Heart left ventricle (tissue), 13 donors: ENCODE measurements around the gene AMIGO3.
"Not testable (repeated sequence)": the region's sequence is repeated elsewhere in the genome, so short reads cannot be mapped to it uniquely, and the experiment has no call there.

Experiments used
- POLR2A ChIP-seq, 2 donors: fragments of 450-650 bp; IDR thresholded peaks; one replicate each; pipeline ENCODE4 v1.6.1; 2017; ENCODE audit warnings: antibody characterized with exemption in 2 of 2, mild to moderate bottlenecking in 2 of 2, moderate library complexity in 2 of 2
- TF ChIP-seq, protein P1 (sequence below), 12 donors: fragments of 200-600 bp; sonication (generic) in 4 of 12; IDR thresholded peaks; one replicate each; pipeline versions ENCODE4 v1.5.0 to v1.8.0; 2018 to 2022; ENCODE audit warnings: antibody characterized with exemption in 12 of 12, mild to moderate bottlenecking in 5 of 12
- donor health status: ischemic (EF 13 %, LVEDD 7.1; RV severe dilation, severe dysfunction).
- donor health status: DM: no; HTN: yes; CAD: no.
- donor health status: DM: no; HTN: no; CAD: no.
- donor health status: ischemic (EF 25% LVEDD 6.9; RV normal size, moderate dysfunction).
- donor health status: ischemic (EF 25% LVEDD 5.7; RV mildly dilated, moderate dysfunction).
- donor health status: ischemic (EF 35%, LVEDD 5.7; RV mildly dilated, moderate dysfunction).
- donor health status: nonischemic (EF 11% LVEDD 7.7; RV severe dilation, severe dysfunction).
- donor health status: DM: yes; HTN: yes; CAD: no.
- donor health status: PGD.
- donor health status: ischemic (EF 29% LVEDD 5.4; RV normal size, mild dysfunction).
- donor health status: nonischemic (EF 23%, LVEDD 6.1; RV moderate dilation, normal function).

DNA sequence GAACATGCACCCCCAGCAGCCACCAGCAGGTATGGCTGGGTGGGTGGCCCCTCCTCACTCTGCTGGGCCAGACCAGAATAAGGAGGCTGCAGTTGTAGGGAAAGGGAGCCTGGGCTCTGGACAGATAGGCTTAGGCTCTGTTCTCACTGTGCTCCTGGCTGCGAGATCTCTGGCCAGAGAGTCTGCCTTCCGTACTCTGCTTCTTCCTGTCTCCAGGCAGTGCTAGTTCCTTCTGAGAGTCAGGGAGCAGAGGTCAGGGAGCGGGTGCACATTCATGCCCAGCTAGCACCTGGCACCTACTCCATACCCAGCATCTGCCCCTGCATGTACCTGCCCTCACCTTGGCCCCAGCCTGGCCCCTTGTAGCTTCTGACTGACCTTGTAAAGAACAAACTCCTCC lies 28.0 kb downstream of the AMIGO3 start:
- TF ChIP-seq, protein P1, sequence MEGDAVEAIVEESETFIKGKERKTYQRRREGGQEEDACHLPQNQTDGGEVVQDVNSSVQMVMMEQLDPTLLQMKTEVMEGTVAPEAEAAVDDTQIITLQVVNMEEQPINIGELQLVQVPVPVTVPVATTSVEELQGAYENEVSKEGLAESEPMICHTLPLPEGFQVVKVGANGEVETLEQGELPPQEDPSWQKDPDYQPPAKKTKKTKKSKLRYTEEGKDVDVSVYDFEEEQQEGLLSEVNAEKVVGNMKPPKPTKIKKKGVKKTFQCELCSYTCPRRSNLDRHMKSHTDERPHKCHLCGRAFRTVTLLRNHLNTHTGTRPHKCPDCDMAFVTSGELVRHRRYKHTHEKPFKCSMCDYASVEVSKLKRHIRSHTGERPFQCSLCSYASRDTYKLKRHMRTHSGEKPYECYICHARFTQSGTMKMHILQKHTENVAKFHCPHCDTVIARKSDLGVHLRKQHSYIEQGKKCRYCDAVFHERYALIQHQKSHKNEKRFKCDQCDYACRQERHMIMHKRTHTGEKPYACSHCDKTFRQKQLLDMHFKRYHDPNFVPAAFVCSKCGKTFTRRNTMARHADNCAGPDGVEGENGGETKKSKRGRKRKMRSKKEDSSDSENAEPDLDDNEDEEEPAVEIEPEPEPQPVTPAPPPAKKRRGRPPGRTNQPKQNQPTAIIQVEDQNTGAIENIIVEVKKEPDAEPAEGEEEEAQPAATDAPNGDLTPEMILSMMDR (IDR thresholded peaks at IDR 0.05) = not testable (repeated sequence)
- TF ChIP-seq POLR2A (IDR thresholded peaks at IDR 0.05) = not testable (repeated sequence)
